Measurements from ENCODE around the gene KRTAP5-2. TPM values are rescaled to one million over a fixed set of nuclear protein-coding genes. Genes with fewer than 3 reads are reported as not detected.

KRTAP5-2 gene
- total and polyA plus RNA-seq, 2 of the 8 experiments (the other 6 are each of a cell fraction or from before 2014, with no cell fraction given), result not detected

DNA sequence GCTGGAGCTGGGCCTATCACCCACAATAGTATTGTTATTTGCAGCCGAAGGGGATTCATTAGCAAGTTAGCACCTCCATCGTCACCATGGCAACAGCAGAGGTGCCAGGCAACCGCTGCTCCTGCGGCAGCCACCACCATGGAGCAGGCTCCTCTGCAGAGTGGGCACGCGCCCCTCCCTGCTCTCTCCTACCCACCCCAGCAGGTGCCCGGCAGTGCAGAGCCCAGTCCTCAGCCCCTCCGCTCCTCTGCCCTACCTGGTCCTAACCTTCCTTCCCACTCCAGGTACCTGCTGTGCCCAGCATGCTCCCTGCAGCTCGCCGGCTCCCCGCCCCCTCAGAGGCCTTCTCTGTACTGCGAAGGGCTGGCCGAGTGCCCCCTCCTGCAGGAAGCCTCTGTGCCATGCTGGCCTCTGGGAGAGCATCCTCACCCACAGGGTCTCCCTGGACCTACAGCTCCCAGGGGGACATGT is 29.6 kb downstream of the KRTAP5-2 start:
- Histone ChIP-seq H3K36me3 (ENCODE audit: control insufficient read depth in 2 of 4, insufficient read depth in 4 of 4, low read length in 3 of 4) (no peaks in the 10 kb centered on the region), H3K4ac (replicated peaks; ENCODE audit: insufficient read length, low read depth, low read length) (no peak overlapping the region), H4K20me1 (replicated peaks in 1 of 2; ENCODE audit: control insufficient read depth in 1 of 2, insufficient read depth in 2 of 2, low read length in 2 of 2) (peaks cover 4 to 23% of the 10 kb centered on the region in 2 experiments), H3K23ac (ENCODE audit: insufficient read length) (no peak overlapping the region), H4K8ac (ENCODE audit: extremely low read depth, insufficient read depth, low read length) (no peak overlapping the region), H3K27ac (ENCODE audit: low read depth, low read length) (no peak overlapping the region), H3K14ac (ENCODE audit: insufficient read length) (no peak overlapping the region), H3K4me1 (replicated peaks in 1 of 4; ENCODE audit: control insufficient read depth in 3 of 4, insufficient read depth in 4 of 4, low read length in 3 of 4) (peaks cover 0 to 55% (median 41%) of the 10 kb centered on the region in 4 experiments; a peak in 6 of 7 replicates), H3K9me3 (ENCODE audit: insufficient read depth in 2 of 2, low read depth in 1 of 2, low read length in 1 of 2) (no peaks in the 10 kb centered on the region), H4K5ac (ENCODE audit: insufficient read length, low read depth, low read length) (no peak overlapping the region), H3K79me2 (ENCODE audit: control insufficient read depth in 1 of 2, insufficient read depth in 2 of 2, low read length in 2 of 2) (no peaks in the 10 kb centered on the region), H3K9ac (replicated peaks in 1 of 4; ENCODE audit: extremely low read depth in 1 of 4, low read depth in 3 of 4, low read length in 3 of 4) (no peak overlapping the region), H2BK120ac (replicated peaks; ENCODE audit: low read depth, low read length) (no peak overlapping the region), H4K91ac (replicated peaks; ENCODE audit: insufficient read length, low read length) (no peak overlapping the region), H3K4me2 (ENCODE audit: insufficient read depth in 1 of 2, low read depth in 2 of 2, low read length in 2 of 2) (peak overlapping the region; percentile 12 to 60; a peak in 3 of 4 replicates), H3K23me2 (ENCODE audit: low read depth, low read length) (no peaks in the 10 kb centered on the region; the same call in 1 of the 2 replicates), H3K18ac (ENCODE audit: extremely low read depth, low read length) (0 out of 2 replicates have a peak overlapping the region, but pooled peaks have one; percentile 48), H2BK12ac (ENCODE audit: low read depth, low read length) (0 out of 2 replicates have a peak overlapping the region, but pooled peaks have one; percentile 27), H3K79me1 (ENCODE audit: low read depth, low read length) (no peaks in the 10 kb centered on the region), H2BK15ac (ENCODE audit: low read length) (no peak overlapping the region), H2BK20ac (ENCODE audit: low read length) (no peak overlapping the region), H2BK5ac (ENCODE audit: low read depth, low read length) (0 out of 2 replicates have a peak overlapping the region, but pooled peaks have one; percentile 66), H2AK5ac (ENCODE audit: low read depth, low read length) (0 out of 2 replicates have a peak overlapping the region, but pooled peaks have one; percentile 33), H3K27me3 (replicated peaks in 1 of 4; ENCODE audit: control insufficient read depth in 3 of 4, extremely low read depth in 1 of 4, insufficient read depth in 3 of 4, low read length in 3 of 4) (peaks cover 11 to 35% (median 30%) of the 10 kb centered on the region in 4 experiments), H2AFZ (ENCODE audit: low read length) (no peak overlapping the region), H3K56ac (replicated peaks; ENCODE audit: insufficient read length, low read depth, low read length) (no peak overlapping the region), H3K4me3 (ENCODE audit: extremely low read depth in 1 of 4, insufficient read depth in 2 of 4, low read depth in 3 of 4, low read length in 4 of 4) (0 out of 8 replicates have a peak overlapping the region, but pooled peaks of 1 of the 4 experiments have one; percentile 13)
- WGBS, 2 experiments (ENCODE audit: extremely low coverage in 1 of 2, insufficient coverage in 1 of 2, insufficient read length in 1 of 2, insufficient replicate concordance in 2 of 2, low coverage in 1 of 2, low lambda C conversion rate in 2 of 2, missing lambda C conversion rate in 1 of 2), result 21% methylated on average over 13 of the region's 13 CpGs; no CpG with 5 or more reads in 1 of the 2 experiments
- ChIA-PET POLR2A (ENCODE audit: partially characterized antibody) (interaction anchor here (0.9 to 6.9 kb wide), 3 partner anchors 11 to 20 kb away, joined by 3 to 58 read pairs (median 4); no protein-coding TSS in a partner anchor), CTCF (ENCODE audit: partially characterized antibody) (interaction anchor here (1.1 to 9.1 kb wide), 6 partner anchors 13 to 55 kb away, joined by 3 to 100 read pairs (median 7); no protein-coding TSS in a partner anchor)
- TF ChIP-seq SIN3A (conservative IDR thresholded peaks at IDR 0.05 in 1 of 2, IDR thresholded peaks at IDR 0.05 in 1 of 2; ENCODE audit: low read depth in 1 of 2, low read length in 2 of 2) (0 out of 4 replicates have a peak, but pooled peaks of 1 of the 2 experiments have one; percentile 30), CHD2 (IDR thresholded peaks at IDR 0.05; ENCODE audit: low read length) (no peak)
- FAIRE-seq (no peak), DNase-seq (ENCODE audit: low read depth in 1 of 2, low spot score in 2 of 2) (peak in 1 of 2 experiments; percentile 82)

Data from H1 (cell line).